Fibroblast of peridontal ligament (primary cell): ENCODE measurements around the gene STK36.

Experiments
- DNase-seq: peaks from one replicate; pipeline ENCODE4 v3.0.0-alpha.2; 2010; ENCODE audit errors: extremely low read depth

STK36 gene

GRCh38 chr2:218745559-218746469, 73.9 kb downstream of the STK36 start:
- DNase-seq, result peak; percentile 12

- peak; percentile 5 for DNase-seq
Observed at GRCh38 chr2:218746470-218746795, 74.5 kb downstream of the STK36 start.

- no peak for DNase-seq
Observed at GRCh38 chr2:218746960-218747359, 75.1 kb downstream of the STK36 start.

- no peak for DNase-seq
Observed at GRCh38 chr2:218748741-218749441, 77.0 kb downstream of the STK36 start.
